ENCODE results near the gene BIN1.

DNA sequence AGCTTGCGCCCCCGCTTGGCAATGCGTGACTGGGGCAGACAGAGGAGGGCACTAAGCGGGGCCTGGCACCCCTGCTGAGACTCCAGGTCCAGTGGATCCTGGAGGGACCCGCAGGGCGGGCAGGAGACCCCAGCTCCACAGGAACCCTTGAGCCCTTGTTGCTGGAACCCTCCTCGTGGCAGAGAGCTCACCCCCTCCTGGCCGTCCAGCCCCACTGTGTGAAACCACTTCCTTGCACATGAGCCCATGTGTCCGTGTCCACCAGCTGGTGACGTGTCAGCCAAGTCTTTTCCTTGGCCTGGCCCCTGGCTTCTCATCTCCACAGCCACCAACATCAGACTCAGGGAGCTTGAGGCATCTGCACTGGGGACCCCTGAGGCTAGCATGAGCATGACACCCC lies 38.0 kb downstream of the BIN1 start:
- TF ChIP-seq REST (IDR thresholded peaks at IDR 0.05; ENCODE audit: insufficient read depth in 1 of 2, low read depth in 2 of 2, low read length in 2 of 2) (no peak), POLR2AphosphoS5 (IDR thresholded peaks at IDR 0.05; ENCODE audit: low read depth, low read length) (no peak), SIN3A (IDR thresholded peaks at IDR 0.05; ENCODE audit: borderline replicate concordance, insufficient read depth, low read length) (no peak), FOXP2 (optimal IDR thresholded peaks at IDR 0.05; ENCODE audit: borderline replicate concordance, extremely low read depth, extremely low read length, insufficient read depth) (no peak)

All from PFSK-1 (cell line).